Measurements from ENCODE around the gene MS4A5.
"Not testable (repeated sequence)": the region's sequence is repeated elsewhere in the genome, so short reads cannot be mapped to it uniquely, and the experiment has no call there.

MS4A5 gene, protein sequence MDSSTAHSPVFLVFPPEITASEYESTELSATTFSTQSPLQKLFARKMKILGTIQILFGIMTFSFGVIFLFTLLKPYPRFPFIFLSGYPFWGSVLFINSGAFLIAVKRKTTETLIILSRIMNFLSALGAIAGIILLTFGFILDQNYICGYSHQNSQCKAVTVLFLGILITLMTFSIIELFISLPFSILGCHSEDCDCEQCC

GRCh38 chr11:60429272-60429671, at the start of gene MS4A5:
TSS of gene MS4A5 (plus strand) at chr11:60429572. CDS start at chr11:60429675, 103 bp downstream.
- DNase-seq: no peak

GRCh38 chr11:60389279-60389910, 40.0 kb upstream of the MS4A5 start:
- DNase-seq: no peak

DNA sequence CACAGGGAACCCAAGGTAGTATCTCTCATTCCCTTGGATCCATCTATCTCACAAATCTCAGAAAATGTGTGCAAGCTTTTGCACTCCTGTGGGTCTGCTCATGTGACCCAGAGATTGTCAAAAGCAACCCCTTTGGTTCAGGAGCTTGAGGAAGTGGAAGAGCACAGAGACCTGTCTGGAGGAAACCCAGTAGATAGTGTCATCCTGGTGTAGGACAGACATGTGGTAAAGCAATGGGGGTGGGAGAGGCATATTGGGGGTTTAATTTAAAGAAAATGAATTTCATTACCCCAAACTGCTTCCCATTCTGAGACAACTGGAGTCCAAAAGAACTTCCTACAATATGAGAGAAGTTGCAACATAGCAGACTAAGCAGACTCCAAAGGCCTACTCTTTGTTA, 39.0 kb upstream of the MS4A5 start:
- no peak for DNase-seq

DNA sequence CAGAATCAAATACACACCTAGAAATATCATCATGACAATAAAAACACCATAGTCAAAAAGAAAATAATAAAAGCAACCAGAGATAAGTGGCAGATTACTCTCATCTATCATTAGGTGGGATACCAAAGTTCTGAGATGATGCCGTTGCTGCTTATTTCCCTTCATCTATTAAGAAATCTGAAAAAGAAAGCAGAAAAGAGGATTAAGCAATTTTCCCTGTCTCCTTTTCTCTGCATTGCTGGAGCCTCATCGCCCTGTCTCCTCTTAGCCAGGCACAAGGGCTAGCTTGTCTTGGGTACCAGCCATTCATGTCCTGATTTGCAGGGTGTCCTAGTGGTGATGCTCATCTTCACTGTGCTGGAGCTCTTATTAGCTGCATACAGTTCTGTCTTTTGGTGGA, 37.0 kb upstream of the MS4A5 start:
- no peak for DNase-seq

GRCh38 chr11:60393016-60393415, 36.4 kb upstream of the MS4A5 start:
- no peak for DNase-seq

DNA sequence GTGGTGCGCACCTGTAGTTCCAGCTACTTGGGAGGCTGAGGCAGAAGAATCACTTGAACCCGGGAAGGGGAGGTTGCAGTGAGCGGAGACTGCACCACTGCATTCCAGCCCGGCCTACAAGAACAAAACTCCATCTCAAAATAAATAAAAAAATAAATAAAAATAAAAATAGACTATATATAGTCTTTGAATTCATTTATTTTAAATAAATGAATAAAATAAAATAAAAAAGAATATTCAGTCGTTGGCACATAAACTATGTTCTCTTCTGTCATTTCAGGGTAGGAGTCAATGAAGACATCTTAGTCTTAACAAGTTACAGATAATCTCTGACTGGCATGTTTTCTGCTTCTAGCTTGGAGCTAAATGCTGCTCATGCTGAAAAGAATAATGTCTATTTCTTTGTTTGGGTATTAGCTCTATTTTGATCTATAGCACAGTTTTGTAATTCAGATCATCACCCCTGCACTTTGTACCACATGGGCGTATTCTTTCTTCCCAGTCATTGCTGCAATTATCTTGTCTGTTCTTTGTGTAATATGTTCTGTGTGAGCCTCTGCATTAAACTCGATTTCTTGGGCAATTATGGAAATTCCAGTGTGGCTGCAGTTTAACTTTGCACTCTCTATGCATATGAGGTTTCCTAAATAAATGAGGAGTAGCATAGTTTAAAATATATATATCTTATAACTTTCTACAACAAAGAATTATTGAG, 34.5 kb upstream of the MS4A5 start:
- DNase-seq: no peak

DNA sequence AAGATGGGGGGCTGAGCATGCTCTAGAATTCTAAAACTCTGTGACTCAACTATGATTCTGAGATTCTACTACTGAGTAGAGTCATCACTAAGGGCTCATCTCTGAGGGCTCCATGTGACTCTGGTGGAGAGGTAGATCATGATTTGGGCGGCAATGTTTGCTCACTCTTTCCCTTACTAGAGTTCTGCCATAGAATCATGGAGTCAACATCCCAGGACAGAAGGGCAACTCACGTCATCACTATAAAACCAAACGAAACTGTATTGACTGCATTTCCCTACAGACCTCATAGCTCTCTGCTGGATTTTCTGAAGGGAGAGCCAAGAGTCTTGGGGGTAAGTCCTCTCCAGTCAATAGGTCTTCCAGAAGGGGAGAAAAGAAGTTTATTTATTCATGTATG, 33.0 kb upstream of the MS4A5 start, which contains the start of gene MS4A14:
Gene MS4A14, plus strand, starts transcription at position 78 of the 400 bp plus-strand sequence. Its CDS starts 120 bp downstream, at position 198.
- no peak for DNase-seq

- DNase-seq: no peak
These were observed 32.6 kb upstream of the MS4A5 start for GRCh38 chr11:60396799-60397198.

GRCh38 chr11:60420015-60420414, 9.4 kb upstream of the MS4A5 start:
- no peak for DNase-seq

- DNase-seq: no peak
These were observed 6.8 kb upstream of the MS4A5 start for GRCh38 chr11:60422609-60423008.

DNA sequence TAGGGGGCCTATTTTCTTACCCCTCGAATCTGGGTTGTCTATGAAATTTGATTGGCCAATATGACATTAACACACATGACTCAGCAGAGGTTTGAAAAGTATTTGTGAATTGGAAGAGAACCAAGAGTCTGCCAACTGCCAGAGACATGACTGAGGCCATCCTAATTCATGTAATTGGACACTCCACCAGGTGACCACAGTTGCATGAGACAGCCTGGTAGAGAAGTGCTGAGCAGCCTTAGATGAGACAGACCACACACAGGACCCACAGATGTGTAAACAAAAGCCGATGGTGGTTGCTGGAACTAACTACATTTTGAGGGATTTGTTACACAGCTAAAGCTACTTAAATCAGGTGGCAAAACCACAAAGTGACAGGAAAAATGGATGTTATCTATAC, 855 bp upstream of the MS4A5 start:
- DNase-seq: no peak

DNA sequence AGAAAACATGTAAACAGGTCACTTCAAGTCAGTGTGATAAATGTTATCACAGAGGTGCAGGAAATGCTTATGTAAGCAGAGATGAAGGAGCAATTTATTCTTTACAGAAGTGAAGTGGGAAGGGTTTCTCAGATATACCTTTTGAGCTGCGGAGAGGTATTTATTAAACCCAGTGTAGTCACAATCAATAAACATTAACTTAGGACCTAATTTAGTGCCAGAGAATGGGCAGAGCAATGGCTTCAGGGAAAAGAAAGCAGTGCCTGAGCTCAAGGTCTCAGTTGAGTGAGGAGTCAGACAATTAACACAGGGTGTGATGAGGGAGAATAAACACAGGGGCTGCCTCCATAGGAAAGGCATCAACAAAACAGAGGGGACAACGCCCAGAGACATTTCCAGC, 1.9 kb downstream of the MS4A5 start:
- DNase-seq: no peak

DNA sequence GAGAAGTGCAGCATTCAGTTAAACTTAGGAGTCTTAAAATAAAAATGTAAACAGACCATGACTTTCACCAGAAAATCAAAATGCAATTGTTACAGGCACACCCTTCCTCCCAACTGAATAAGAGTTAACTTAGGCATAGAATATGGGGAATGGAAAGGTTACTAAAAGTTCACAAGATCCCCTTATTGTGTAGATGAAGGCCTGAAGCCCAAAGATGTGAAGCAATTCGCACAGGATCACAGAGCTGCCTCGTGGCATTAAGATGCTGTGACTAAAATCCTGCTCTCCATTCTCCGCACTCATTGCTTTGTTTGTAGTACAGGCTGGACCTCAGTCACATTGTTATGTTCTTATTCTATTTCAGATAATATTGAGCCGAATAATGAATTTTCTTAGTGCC, 4.0 kb downstream of the MS4A5 start:
- DNase-seq: no peak

DNA sequence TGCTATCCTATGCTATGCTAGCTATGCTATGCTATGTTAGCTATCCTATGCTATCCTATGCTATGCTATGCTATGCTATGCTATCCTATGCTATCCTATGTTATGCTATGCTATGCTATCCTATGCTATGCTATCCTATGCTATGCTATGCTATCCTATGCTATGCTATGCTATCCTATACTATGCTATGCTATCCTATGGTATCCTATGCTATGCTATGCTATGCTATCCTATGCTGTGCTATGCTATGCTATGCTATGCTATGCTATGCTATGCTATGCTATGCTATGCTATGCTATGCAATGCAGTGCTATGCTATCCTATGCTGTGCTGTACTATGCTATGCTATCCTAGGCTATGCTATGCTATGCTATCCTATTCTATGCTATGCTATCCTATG, 17.7 kb downstream of the MS4A5 start:
- DNase-seq: no peak

DNA sequence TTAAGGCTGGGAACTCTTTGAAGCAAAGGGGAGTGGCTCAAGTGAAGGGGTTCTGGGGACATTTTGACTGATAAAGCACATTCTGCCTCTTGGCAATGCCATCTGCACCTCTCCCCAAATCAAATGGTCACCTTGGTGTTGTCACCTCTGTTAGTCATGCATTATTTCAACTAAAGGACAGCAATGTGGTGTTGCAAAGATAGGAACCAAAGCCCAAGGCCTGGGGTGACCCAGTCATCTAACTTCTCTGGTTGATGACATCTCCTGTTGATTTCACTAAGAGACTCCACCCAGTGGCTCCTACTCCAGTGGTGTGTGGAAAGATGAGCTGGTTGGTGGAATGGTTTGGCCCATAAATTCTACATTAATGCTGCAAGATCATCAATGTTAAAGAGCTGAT, 18.5 kb downstream of the MS4A5 start:
- DNase-seq: no peak

DNA sequence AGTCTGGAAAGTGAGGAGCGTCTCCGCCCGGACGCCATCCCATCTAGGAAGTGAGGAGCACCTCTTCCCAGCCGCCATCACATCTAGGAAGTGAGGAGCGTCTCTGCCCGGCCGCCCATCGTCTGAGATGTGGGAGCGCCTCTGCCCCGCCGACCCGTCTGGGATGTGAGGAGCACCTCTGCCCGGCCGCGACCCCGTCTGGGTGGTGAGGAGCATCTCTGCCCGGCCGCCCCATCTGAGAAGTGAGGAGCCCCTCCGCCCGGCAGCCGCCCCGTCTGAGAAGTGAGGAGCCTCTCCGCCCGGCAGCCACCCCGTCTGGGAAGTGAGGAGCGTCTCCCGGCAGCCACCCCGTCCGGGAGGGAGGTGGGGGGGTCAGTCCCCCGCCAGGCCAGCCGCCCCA, 21.8 kb downstream of the MS4A5 start:
- DNase-seq: not testable (repeated sequence)

DNA sequence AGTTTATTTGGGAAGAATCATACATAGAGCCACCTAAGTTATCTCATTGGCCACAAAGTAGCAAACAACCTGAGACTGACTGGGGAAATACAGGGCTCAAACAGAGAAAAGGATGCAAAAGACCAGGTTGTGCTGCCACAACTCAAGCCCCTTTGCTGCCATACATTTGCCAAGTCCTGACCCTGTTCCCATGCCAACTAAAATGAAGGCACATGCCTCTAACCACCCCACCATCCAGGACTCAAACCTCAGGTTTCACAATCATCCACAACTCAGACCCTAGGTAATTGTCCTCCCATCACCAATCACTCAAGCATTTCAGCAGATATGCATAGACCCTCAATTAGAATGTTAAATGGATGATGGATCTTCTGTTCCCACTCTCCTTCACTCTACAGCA, 24.8 kb downstream of the MS4A5 start:
- DNase-seq: no peak

GRCh38 chr11:60455531-60456042, 26.2 kb downstream of the MS4A5 start, which contains the start of gene MS4A1:
TSS of gene MS4A1 (plus strand) at chr11:60455847. CDS start at chr11:60462375, 6,528 bp downstream.
- DNase-seq: no peak

DNA sequence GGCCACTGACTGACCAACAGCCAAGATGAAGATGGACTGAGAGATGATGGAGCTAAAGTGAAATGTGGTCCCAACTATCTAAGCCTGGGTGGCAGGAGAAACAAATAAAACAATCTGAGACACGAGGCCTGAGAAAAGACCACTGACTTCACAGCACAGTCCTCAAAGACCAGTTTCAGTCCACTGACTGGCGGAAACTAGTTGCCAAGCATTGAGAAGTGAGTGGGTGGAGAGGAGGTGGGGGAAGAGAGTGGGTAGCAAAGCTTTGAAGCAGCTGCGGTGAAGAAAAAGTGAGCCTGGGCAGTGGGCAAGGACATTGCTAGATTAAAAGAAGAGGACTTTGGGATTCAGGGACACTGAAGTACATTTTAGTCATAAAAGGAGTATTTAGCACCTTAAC, 28.2 kb downstream of the MS4A5 start:
- no peak for DNase-seq

GRCh38 chr11:60459345-60459744, 30.0 kb downstream of the MS4A5 start:
- DNase-seq: no peak

GRCh38 chr11:60468829-60469228, 39.5 kb downstream of the MS4A5 start:
- DNase-seq: no peak

- no peak for DNase-seq
These were observed 40.4 kb downstream of the MS4A5 start for GRCh38 chr11:60469723-60470122.

GRCh38 chr11:60477035-60477445, 47.7 kb downstream of the MS4A5 start:
- no peak for DNase-seq

- no peak for DNase-seq
These were observed 53.0 kb downstream of the MS4A5 start for GRCh38 chr11:60482361-60482760.

All from CD4-positive, alpha-beta T cell treated with Interleukin-6 for 4 hours (primary cell).